SH-SY5Y (cell line): ENCODE measurements around the gene MARK3.

Experiments
- GATA2 ChIP-seq: IDR thresholded peaks from 2 replicates; pipeline ENCODE4 v1.6.1; 2011; ENCODE audit warnings: mild to moderate bottlenecking, low read depth, low read length
- GATA3 ChIP-seq: IDR thresholded peaks from 2 replicates; pipeline ENCODE4 v1.6.1; 2011; ENCODE audit warnings: low read depth, mild to moderate bottlenecking, low read length, moderate library complexity

MARK3 gene

GRCh38 chr14:103385152-103385928 lies at the start of gene MARK3:
MARK3 (plus strand) TSS chr14:103385415; CDS start chr14:103386030, 615 bp downstream.
- TF ChIP-seq GATA3 (no peak), GATA2 (no peak)

- TF ChIP-seq GATA2 = no peak
- TF ChIP-seq GATA3 = no peak
Observed at GRCh38 chr14:103336191-103336590, 49.0 kb upstream of the MARK3 start.

- TF ChIP-seq GATA2 (no peak), GATA3 (no peak)
Observed at GRCh38 chr14:103337794-103338193, 47.4 kb upstream of the MARK3 start.

GRCh38 chr14:103339561-103339960 lies 45.7 kb upstream of the MARK3 start:
- no peak for TF ChIP-seq GATA3
- TF ChIP-seq GATA2 = no peak

- TF ChIP-seq GATA2 (no peak), GATA3 (no peak)
Observed at GRCh38 chr14:103340480-103341212, 44.6 kb upstream of the MARK3 start.

GRCh38 chr14:103341250-103342129 lies 43.7 kb upstream of the MARK3 start:
- TF ChIP-seq GATA2 (no peak), GATA3 (no peak)

- TF ChIP-seq GATA2 (no peak), GATA3 (no peak)
Observed at GRCh38 chr14:103343164-103343879, 41.9 kb upstream of the MARK3 start.

GRCh38 chr14:103343905-103344797 lies 41.1 kb upstream of the MARK3 start:
- TF ChIP-seq GATA3 (no peak), GATA2 (no peak)

GRCh38 chr14:103346286-103346685 lies 38.9 kb upstream of the MARK3 start:
- TF ChIP-seq GATA3 = no peak

GRCh38 chr14:103347091-103347815 lies 38.0 kb upstream of the MARK3 start:
- no peak for TF ChIP-seq GATA3
- TF ChIP-seq GATA2 = no peak

GRCh38 chr14:103348154-103348553 lies 37.1 kb upstream of the MARK3 start:
- TF ChIP-seq GATA2 = no peak
- TF ChIP-seq GATA3 = no peak

- TF ChIP-seq GATA2 = no peak
- TF ChIP-seq GATA3 = no peak
Observed at GRCh38 chr14:103349982-103350381, 35.2 kb upstream of the MARK3 start.
